Cardiac muscle cell (in vitro differentiated cells and primary cell): Measurements from ENCODE around the gene ZNF362. TPM values are rescaled to one million over a fixed set of nuclear protein-coding genes. Genes with fewer than 3 reads are reported as not detected.

Experiments used
- DNase-seq, 2 donors: peaks; one replicate each; pipeline versions ENCODE4 v3.0.0 to v3.0.0-alpha.2; 2010 to 2017; ENCODE audit warnings: low read depth in 1 of 2, low spot score in 1 of 2
- H3K27ac ChIP-seq: fragments of 200-600 bp; sonication (generic); 2 replicates; pipeline ENCODE4 v1.5.1; 2016
- H3K27me3 ChIP-seq: fragments of 200-600 bp; sonication (generic); 2 replicates; pipeline ENCODE4 v1.6.0; 2016; ENCODE audit warnings: control low read depth
- H3K36me3 ChIP-seq: fragments of 200-600 bp; sonication (generic); 2 replicates; pipeline ENCODE4 v1.5.1; 2016; ENCODE audit warnings: control low read depth
- H3K4me1 ChIP-seq: fragments of 200-600 bp; sonication (generic); 2 replicates; pipeline ENCODE4 v1.8.1; 2017; ENCODE audit warnings: low read depth, mild to moderate bottlenecking, mixed run types
- H3K4me3 ChIP-seq: fragments of 200-600 bp; sonication (generic); 2 replicates; pipeline ENCODE4 v1.5.1; 2016; ENCODE audit warnings: mild to moderate bottlenecking
- H3K9me3 ChIP-seq: fragments of 200-600 bp; sonication (generic); 2 replicates; pipeline ENCODE4 v1.5.1; 2017; ENCODE audit warnings: low read depth, mild to moderate bottlenecking, control low read depth
- polyA plus RNA-seq: library from polyadenylated mRNA; unstranded; fragments of >200 nt; fragmentation: Nextera tagmentation; extraction: Ambion mirVana; gene quantifications from 2 replicates; pipeline ENCODE4 v1.2.1, GENCODE V29; 2016
- total RNA-seq: library from RNA; depleted of rRNA; stranded (reverse); fragments of >200 nt; gene quantifications from 2 replicates; pipeline ENCODE4 v1.2.3, GENCODE V29; 2016
- TF ChIP-seq, protein P1 (sequence below): IDR thresholded peaks from 2 replicates; pipeline ENCODE4 v1.5.1; 2012; ENCODE audit warnings: low read depth, mild to moderate bottlenecking, low read length

ZNF362 gene
- total and polyA plus RNA-seq, 2 experiments from 2014 or later = 57.9 to 77.5 TPM

DNA sequence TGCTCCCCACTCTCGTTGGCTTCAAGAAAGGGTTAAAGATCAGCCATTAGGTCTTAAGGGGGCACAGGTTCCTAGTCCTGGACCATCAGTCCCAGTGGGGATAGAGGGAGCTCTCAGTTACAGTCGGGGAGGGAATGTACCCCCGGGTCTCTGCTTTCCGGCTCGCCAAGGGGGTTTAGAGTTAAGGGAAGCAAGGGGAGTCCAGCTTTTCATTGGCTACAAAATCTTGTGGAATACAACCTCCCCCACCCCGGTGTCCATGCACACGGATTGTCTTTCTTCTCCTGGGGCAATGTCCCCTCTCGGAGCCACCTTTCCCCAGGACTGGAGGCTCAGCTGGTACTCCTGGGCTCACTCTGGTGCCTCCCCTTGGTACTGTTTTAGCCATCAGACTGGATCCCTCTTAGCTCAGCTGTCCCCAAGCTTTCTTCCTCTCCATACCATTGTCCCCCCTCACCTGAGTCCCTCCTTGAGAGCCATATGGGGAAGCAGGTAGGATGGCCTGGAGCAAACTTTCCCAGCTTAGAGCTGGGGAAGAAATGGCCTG, 64.4 kb downstream of the ZNF362 start, which contains the start of gene A3GALT2:
Gene A3GALT2 (minus strand): TSS at position 480 of the 547 bp plus-strand sequence. CDS start 0 bp downstream, at position 480.
- Histone ChIP-seq H3K9me3 (no peaks in the 10 kb centered on the region), H3K27ac (no peak within 1 kb of the TSS), H3K27me3 (no peaks in the 10 kb centered on the region), H3K36me3 (peaks cover 21% of the 10 kb centered on the region), H3K4me3 (no peak within 1 kb of the TSS), H3K4me1 (no peaks in the 10 kb centered on the region)
- TF ChIP-seq, protein P1, sequence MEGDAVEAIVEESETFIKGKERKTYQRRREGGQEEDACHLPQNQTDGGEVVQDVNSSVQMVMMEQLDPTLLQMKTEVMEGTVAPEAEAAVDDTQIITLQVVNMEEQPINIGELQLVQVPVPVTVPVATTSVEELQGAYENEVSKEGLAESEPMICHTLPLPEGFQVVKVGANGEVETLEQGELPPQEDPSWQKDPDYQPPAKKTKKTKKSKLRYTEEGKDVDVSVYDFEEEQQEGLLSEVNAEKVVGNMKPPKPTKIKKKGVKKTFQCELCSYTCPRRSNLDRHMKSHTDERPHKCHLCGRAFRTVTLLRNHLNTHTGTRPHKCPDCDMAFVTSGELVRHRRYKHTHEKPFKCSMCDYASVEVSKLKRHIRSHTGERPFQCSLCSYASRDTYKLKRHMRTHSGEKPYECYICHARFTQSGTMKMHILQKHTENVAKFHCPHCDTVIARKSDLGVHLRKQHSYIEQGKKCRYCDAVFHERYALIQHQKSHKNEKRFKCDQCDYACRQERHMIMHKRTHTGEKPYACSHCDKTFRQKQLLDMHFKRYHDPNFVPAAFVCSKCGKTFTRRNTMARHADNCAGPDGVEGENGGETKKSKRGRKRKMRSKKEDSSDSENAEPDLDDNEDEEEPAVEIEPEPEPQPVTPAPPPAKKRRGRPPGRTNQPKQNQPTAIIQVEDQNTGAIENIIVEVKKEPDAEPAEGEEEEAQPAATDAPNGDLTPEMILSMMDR = no peak
- no peak for DNase-seq

DNA sequence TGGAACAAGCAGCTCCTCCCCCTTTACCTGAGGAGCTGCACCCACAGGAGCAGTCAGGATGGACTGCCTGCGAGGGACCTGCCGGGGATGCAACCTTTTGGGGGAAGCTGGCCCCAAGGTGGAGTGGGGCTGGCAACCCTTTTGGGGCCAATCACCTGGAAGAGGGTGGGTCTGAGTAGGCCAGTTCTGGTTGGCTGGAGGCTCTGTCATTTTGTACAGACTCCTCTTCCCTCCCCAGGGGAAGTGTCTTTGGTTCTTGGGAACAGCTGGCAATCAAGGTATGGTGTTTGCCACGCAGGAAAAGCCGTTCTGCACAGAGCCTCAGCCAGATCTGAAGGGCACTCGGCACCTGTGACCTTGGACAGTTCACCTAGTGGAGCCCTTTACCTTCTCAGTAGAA, 64.9 kb downstream of the ZNF362 start:
- Histone ChIP-seq H3K4me1 (no peaks in the 10 kb centered on the region), H3K4me3 (no peak overlapping the region), H3K27me3 (no peaks in the 10 kb centered on the region), H3K36me3 (peaks cover 26% of the 10 kb centered on the region), H3K9me3 (no peaks in the 10 kb centered on the region), H3K27ac (no peak overlapping the region)
- TF ChIP-seq, protein P1 = no peak
- DNase-seq = no peak

- H3K27ac ChIP-seq = no peak overlapping the region
- H3K4me1 ChIP-seq = no peaks in the 10 kb centered on the region
- H3K27me3 ChIP-seq = no peaks in the 10 kb centered on the region
- no peak overlapping the region for H3K4me3 ChIP-seq
- DNase-seq = no peak
- TF ChIP-seq, protein P1 = no peak
- H3K9me3 ChIP-seq = no peaks in the 10 kb centered on the region
- peaks cover 35% of the 10 kb centered on the region for H3K36me3 ChIP-seq
Measured at GRCh38 chr1:33322109-33322508, 65.8 kb downstream of the ZNF362 start.

DNA sequence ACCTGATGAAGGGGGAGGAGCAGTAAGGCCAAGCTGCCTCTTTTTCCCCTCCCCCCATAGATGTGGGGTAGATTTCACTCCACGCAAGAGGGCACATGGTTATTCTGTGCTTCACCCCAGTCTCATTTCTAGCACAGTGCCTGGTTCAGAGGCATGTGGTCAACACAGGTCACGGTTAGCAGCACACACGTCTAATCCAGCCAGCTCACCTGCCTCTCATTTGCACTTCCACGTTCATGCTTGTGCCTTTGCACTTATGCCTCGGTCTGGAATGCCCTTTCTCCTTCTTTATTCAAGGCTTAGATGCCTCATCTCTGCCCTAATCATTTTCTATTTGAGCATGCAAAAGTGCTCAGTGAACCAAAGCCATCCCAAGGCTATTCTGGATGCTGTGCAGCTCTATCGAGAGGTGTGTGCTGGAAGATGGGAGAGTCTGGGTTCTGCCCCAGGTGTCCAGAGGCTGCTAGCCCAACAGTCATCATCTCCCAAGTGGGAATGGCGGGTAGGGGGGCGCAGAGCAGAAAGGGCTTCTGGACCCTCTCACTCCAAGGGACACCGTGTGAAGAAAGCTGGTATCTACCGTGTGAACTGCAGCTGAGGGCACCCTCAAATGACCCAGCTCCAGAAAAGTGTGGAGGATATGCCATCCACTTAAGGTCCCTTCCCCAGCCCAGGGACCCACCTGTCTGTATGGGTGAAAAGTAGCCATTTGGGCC, 66.7 kb downstream of the ZNF362 start:
- Histone ChIP-seq H3K27ac (peak overlapping the region; percentile 23), H3K36me3 (peaks cover 45% of the 10 kb centered on the region), H3K27me3 (no peaks in the 10 kb centered on the region), H3K9me3 (no peaks in the 10 kb centered on the region), H3K4me3 (no peak overlapping the region), H3K4me1 (no peaks in the 10 kb centered on the region)
- DNase-seq = no peak
- TF ChIP-seq, protein P1 = no peak

DNA sequence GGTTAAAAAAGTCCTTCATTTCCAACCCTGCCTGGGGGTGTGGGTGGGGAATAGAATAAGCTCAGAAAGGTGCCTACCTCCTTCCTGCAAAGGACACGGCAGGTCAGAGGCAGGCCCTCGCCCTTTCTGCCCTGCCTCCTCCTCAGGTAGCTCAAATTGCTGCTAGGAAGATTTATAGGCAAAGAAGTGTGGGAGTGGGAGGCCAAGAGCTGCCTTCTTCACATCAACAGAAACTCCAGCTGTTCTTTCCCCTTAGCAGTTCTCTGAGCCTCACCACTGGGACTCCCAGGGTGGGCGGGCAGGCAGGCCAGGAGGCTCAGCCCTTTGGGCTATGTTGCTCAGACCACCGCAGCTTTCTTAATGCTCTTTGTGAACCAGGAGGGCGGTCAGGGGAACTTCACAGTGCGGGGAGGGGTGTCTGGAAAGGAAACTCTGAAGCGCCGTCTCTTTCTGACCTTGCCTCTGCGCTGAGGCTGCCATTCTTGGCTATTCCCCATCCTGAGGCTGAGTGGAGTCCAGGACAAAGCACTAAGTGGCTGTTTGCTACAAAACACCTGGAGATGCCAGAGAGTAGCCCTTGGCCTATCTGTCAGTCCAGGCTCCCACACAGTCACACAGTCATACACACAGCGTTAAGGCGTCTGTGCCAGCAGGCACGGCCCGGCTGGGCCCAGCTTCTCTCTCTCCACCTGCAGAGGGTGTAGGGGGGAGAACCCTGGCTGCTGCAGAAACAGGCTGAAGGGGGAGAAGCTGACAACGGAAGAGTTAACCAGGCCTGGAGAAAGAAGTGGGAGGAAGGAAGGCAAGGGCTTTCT, 67.6 kb downstream of the ZNF362 start:
- no peaks in the 10 kb centered on the region for H3K27me3 ChIP-seq
- no peak overlapping the region for H3K4me3 ChIP-seq
- peaks cover 51% of the 10 kb centered on the region for H3K36me3 ChIP-seq
- H3K27ac ChIP-seq = peak overlapping the region; percentile 23
- DNase-seq = no peak
- H3K9me3 ChIP-seq = no peaks in the 10 kb centered on the region
- no peaks in the 10 kb centered on the region for H3K4me1 ChIP-seq
- TF ChIP-seq, protein P1 = no peak
